Coronary artery (tissue), 2 donors: ENCODE results near the gene SPATA45.

Experiments used
- DNase-seq: peaks from one replicate; pipeline ENCODE4 v3.0.0-alpha.2; 2017; ENCODE audit warnings: low spot score
- H3K27ac ChIP-seq, 2 donors: fragments of 200-600 bp; sonication (generic); one replicate each; pipeline ENCODE4 v1.5.1; 2016 to 2019
- H3K4me3 ChIP-seq: fragments of 200-600 bp; sonication (generic); 2 replicates; pipeline ENCODE4 v1.5.1; 2016; ENCODE audit warnings: mild to moderate bottlenecking, moderate library complexity
- TF ChIP-seq, protein P1 (sequence below): fragments of 200-600 bp; sonication (generic); IDR thresholded peaks from one replicate; pipeline ENCODE4 v1.5.1; 2019; ENCODE audit warnings: antibody characterized with exemption

Gene SPATA45

DNA sequence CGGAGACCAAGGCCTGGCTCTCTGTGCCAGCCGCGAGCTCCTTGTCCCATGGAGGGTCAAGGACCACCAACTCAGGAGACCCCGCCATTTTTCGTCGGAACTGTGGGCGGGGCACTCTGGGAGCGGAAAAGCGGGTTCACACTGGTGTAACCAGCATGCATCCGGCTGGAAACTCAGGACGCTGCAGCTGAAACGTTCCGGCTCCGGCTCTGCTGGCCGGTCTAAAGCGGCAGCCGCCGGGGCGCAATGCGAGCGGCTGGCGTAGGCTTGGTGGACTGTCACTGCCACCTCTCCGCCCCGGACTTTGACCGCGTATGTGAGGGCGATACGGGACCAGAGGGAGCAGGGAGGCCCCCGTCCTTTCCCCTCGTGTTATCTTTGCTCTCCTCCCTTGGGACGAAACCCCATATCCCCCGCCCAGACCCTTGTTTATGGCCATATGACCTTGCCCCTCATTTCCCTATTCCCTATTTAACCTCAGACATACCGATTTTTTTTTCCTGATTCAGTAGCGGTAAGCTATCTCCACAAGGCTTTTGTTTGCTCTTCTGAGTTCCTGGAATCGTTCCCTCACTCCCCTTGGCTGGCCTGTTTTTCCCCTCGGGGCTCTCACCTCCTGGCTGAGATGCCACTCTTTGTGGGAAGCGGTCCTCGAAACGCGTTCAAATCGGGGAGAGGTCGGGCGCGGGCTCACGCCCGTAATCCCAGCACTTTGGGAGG is 55.6 kb downstream of the SPATA45 start, which contains the start of the genes NSL1 and TATDN3:
TSS of gene NSL1 (minus strand) at position 102 of the 720 bp plus-strand sequence. CDS start at position 88, 14 bp downstream.
TSS of gene TATDN3 (plus strand) at position 219 of the 720 bp plus-strand sequence. CDS start at position 247, 28 bp downstream.
- peak within 1 kb of the TSS; percentile 92 for H3K4me3 ChIP-seq
- peak within 1 kb of the TSS; percentile 91 to 96 for H3K27ac ChIP-seq
- TF ChIP-seq, protein P1, sequence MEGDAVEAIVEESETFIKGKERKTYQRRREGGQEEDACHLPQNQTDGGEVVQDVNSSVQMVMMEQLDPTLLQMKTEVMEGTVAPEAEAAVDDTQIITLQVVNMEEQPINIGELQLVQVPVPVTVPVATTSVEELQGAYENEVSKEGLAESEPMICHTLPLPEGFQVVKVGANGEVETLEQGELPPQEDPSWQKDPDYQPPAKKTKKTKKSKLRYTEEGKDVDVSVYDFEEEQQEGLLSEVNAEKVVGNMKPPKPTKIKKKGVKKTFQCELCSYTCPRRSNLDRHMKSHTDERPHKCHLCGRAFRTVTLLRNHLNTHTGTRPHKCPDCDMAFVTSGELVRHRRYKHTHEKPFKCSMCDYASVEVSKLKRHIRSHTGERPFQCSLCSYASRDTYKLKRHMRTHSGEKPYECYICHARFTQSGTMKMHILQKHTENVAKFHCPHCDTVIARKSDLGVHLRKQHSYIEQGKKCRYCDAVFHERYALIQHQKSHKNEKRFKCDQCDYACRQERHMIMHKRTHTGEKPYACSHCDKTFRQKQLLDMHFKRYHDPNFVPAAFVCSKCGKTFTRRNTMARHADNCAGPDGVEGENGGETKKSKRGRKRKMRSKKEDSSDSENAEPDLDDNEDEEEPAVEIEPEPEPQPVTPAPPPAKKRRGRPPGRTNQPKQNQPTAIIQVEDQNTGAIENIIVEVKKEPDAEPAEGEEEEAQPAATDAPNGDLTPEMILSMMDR: no peak
- peak; percentile 93 for DNase-seq

DNA sequence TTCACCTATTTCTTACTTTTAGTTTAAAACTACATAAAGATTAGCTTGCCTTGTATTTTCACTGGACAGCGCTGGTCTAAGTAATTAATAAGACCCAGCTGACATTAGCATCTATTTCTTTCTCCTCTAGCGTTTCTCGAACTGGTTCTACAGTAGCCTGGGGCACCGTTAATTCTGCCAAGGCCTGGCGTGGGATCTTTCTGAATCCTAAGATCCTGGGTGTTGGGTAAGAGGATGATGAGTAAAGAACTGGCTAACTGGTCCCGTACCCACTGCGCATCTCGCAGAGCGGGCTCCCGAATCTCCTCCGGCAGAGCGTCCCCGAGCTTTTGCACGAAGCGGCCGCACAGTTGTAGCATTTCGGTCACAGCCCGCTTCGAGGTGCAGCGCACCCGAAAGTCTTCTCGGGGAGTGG is 56.2 kb downstream of the SPATA45 start:
- no peak for DNase-seq
- TF ChIP-seq, protein P1: no peak
- peak overlapping the region; percentile 91 to 96 for H3K27ac ChIP-seq
- peak overlapping the region; percentile 92 for H3K4me3 ChIP-seq

DNA sequence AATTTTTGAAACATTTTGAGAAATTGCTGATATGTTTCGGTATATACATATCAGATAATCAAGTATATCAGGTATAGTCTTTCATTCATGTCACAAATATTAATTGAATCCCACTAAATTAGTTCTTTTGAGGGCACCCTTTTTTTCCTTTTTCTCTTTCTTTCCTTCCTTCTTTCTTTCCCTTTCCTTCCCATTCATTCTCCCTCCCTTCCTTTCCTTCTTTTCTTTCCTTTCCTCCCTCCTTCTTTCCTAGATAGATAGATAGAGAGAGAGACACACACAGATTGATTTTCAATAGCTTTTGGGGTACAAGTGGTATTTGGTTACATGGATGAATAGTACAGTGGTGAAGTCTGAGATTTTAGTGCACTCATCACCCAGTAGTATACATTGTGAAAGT is 61.6 kb downstream of the SPATA45 start:
- TF ChIP-seq, protein P1: no peak
- H3K27ac ChIP-seq: no peak overlapping the region

DNA sequence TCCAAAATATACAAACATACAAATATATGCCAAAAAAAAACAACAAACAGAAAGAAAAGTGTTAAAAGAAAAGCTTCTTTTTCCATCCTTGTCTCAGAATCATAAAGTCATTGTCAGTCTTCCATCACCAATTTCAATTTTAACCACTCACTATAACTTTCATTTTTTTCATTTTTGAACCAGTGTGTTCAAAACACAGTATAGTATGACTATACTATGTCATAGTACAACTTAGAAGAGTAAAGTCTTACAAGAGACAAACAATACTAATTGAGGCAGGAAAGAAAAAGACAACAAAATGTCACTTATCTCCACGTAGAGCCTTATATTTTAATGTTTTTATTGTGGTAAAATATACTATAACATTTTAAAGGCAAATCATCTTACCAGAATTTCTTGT is 63.5 kb downstream of the SPATA45 start:
- no peak overlapping the region for H3K27ac ChIP-seq
- TF ChIP-seq, protein P1: no peak
- no peak for DNase-seq
- H3K4me3 ChIP-seq: no peak overlapping the region

More for the DNA sequence above, 61.6 kb downstream of the SPATA45 start:
- H3K4me3 ChIP-seq: no peak overlapping the region
- no peak for DNase-seq

DNA sequence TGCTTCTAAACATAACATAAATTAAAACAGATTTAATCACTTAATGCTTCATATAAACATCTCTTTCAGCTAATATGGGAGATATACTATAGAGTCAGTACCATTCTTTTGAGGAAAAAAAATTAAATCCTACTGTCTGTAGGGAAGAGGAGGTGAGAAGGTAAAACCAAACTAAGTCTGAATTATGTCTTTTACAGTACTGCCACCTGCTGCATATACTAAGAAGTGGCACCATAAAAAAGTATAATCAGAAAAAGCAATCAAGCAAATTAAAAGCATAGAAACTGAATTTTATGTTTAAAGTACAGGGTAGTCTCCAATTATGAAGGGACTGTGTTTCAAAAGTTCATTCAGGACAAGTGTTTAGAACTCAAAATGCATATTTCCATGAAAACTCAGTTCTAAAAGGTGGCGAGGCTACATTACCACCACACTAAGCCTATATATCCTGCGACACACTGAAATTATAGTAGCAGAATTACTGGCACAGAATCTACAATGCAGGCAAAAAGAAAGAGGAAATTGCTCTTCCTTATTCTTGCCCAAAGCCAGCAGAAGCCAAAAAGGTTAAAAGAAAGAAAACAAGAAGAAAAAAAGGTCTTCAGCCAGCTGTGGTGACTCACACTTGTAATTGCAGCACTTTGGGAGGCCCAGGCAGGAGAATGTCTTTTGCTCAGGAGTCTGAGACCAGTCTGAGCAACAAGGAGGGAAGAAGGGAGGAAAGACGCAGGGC is 64.9 kb downstream of the SPATA45 start:
- H3K27ac ChIP-seq: peak overlapping the region in 1 of 2 donors; percentile 49
- H3K4me3 ChIP-seq: no peak overlapping the region
- no peak for DNase-seq
- TF ChIP-seq, protein P1: peak; percentile 25

DNA sequence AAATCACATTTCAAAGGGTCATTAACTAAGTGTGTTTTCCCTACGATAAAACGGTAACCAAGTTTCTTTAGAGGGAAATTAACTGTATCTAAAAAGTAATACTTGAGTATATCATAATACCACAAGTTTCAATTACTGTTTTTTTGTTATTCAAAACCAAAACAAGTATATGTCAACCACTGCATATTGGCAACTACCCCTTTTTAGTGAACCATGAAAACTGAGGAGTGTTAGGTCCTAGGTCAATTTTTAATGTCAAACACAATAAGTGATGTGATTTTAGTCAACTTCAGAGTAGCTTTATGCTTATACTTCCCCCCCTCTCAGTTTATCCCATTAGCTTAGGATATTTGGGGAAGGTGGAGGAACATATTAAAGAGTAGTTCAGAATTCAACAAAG is 66.2 kb downstream of the SPATA45 start:
- H3K27ac ChIP-seq: no peak overlapping the region
- no peak overlapping the region for H3K4me3 ChIP-seq
- TF ChIP-seq, protein P1: no peak
- DNase-seq: no peak
